Glutamatergic neuron (in vitro differentiated cells): ENCODE measurements around the gene SNX20. TPM values are rescaled to one million over a fixed set of nuclear protein-coding genes. Genes with fewer than 3 reads are reported as not detected.

ENCODE experiments used
- DNase-seq: peaks from one replicate; pipeline ENCODE4 v3.0.0; 2022
- H3K27ac Mint-ChIP-seq: one replicate; pipeline ENCODE4 v1.8.0; 2020; ENCODE audit warnings: mild to moderate bottlenecking, mixed read lengths, inconsistent platforms; ENCODE audit not compliant: unreplicated experiment
- H3K27me3 Mint-ChIP-seq: one replicate; pipeline ENCODE4 v1.8.0; 2020; ENCODE audit warnings: mild to moderate bottlenecking, moderate library complexity, mixed read lengths, inconsistent platforms; ENCODE audit not compliant: unreplicated experiment
- H3K36me3 Mint-ChIP-seq: one replicate; pipeline ENCODE4 v1.8.0; 2020; ENCODE audit warnings: mild to moderate bottlenecking, mixed read lengths, inconsistent platforms; ENCODE audit not compliant: unreplicated experiment
- H3K4me1 Mint-ChIP-seq: one replicate; pipeline ENCODE4 v1.8.0; 2020; ENCODE audit warnings: mild to moderate bottlenecking, low read depth, mixed read lengths, inconsistent platforms; ENCODE audit not compliant: unreplicated experiment
- H3K4me3 Mint-ChIP-seq: one replicate; pipeline ENCODE4 v1.8.0; 2020; ENCODE audit warnings: mild to moderate bottlenecking, mixed read lengths, inconsistent platforms; ENCODE audit not compliant: unreplicated experiment
- H3K9me3 Mint-ChIP-seq: one replicate; pipeline ENCODE4 v1.8.0; 2020; ENCODE audit warnings: mild to moderate bottlenecking, moderate library complexity, mixed read lengths, inconsistent platforms; ENCODE audit not compliant: unreplicated experiment
- CTCF ChIP-seq: fragments of 200-600 bp; sonication (generic); IDR thresholded peaks from one replicate; pipeline ENCODE4 v1.5.0; 2021; ENCODE audit not compliant: partially characterized antibody, unreplicated experiment
- total RNA-seq: library from RNA; stranded (reverse); fragmentation: NEBNext Ultra II Directional; extraction: Animal tissue kit (Norgen Biotek cat#: 25700); gene quantifications from one replicate; pipeline ENCODE4 v1.2.1, GENCODE V29; 2021; ENCODE audit not compliant: unreplicated experiment

Gene SNX20
- total RNA-seq, 1 donor from 2014 or later, result not detected

DNA sequence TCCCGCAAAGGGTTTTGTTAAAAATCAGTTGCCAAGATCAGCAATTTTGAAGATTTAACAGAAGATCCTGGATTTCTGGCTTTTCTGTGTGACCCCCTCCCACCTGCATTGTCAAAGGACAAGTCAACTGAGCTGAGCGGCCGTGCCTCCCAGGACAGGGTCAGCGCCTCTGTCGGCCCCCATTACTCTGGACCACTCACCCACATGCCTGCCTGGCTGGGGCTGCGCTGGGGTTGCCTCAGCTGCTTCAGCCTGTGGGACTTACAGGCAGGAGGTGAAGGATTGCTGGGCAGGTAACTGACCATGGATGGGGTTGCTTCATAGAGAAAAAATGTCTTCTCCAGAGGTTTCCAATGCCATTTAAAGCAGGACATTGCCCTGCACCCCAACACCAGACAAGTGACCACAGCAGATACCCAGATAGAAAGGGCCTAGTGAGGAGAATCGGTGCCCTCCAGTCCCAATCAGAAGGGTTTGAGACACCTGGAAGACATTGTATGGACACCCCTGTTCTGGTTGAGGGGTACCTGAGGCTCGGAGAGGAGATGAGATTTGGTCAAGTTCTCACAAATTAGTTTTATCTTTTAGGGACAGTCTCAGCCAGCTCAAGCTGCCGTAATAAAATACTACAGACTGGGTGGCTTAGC is 52.8 kb downstream of the SNX20 start:
- Mint-ChIP-seq H3K27ac (no peak overlapping the region), H3K4me3 (no peak overlapping the region), H3K27me3 (peaks cover 6% of the 10 kb centered on the region), H3K9me3 (peaks cover 10% of the 10 kb centered on the region), H3K4me1 (peaks cover 27% of the 10 kb centered on the region), H3K36me3 (peaks cover 9% of the 10 kb centered on the region)
- DNase-seq, result no peak
- TF ChIP-seq CTCF, result no peak

- Mint-ChIP-seq H3K27ac (no peak overlapping the region), H3K4me3 (peak overlapping the region; percentile 25), H3K27me3 (peaks cover 6% of the 10 kb centered on the region), H3K4me1 (peaks cover 27% of the 10 kb centered on the region), H3K36me3 (peaks cover 6% of the 10 kb centered on the region), H3K9me3 (peaks cover 10% of the 10 kb centered on the region)
- no peak for TF ChIP-seq CTCF
- peak; percentile 52 for DNase-seq
These were observed 53.7 kb downstream of the SNX20 start for GRCh38 chr16:50627419-50627818.

DNA sequence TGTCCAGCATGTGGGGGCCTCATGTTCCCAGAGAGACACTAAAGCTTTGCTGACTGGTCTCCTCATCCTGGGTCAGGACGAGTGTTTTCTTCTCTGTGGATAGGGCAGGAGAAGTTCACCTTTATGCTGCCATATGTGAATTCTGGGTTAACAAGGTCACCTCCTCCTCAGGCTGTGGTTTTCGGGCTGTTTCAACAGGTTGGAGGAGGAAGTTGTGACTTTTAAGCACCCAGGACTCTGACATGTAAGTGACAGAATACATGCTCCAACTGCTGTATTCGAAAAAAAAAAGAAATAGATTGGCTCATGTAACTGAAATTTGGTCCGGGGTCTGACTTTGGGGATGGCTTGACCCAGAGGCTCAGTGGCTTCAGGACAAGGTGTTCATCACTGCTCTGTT is 54.2 kb downstream of the SNX20 start:
- peaks cover 6% of the 10 kb centered on the region for H3K27me3 Mint-ChIP-seq
- H3K9me3 Mint-ChIP-seq, result peaks cover 8% of the 10 kb centered on the region
- TF ChIP-seq CTCF, result no peak
- peaks cover 27% of the 10 kb centered on the region for H3K4me1 Mint-ChIP-seq
- H3K36me3 Mint-ChIP-seq, result peaks cover 6% of the 10 kb centered on the region
- no peak overlapping the region for H3K4me3 Mint-ChIP-seq
- no peak for DNase-seq
- no peak overlapping the region for H3K27ac Mint-ChIP-seq

GRCh38 chr16:50625374-50625773 is 55.7 kb downstream of the SNX20 start:
- no peak for TF ChIP-seq CTCF
- Mint-ChIP-seq H3K27me3 (peaks cover 9% of the 10 kb centered on the region), H3K9me3 (peaks cover 8% of the 10 kb centered on the region), H3K36me3 (no peaks in the 10 kb centered on the region), H3K27ac (no peak overlapping the region), H3K4me3 (no peak overlapping the region), H3K4me1 (peaks cover 27% of the 10 kb centered on the region)
- DNase-seq, result no peak

GRCh38 chr16:50624449-50624970 is 56.6 kb downstream of the SNX20 start:
- Mint-ChIP-seq H3K27me3 (peaks cover 9% of the 10 kb centered on the region), H3K27ac (peak overlapping the region; percentile 11), H3K36me3 (no peaks in the 10 kb centered on the region), H3K4me1 (peaks cover 27% of the 10 kb centered on the region), H3K4me3 (no peak overlapping the region), H3K9me3 (peaks cover 8% of the 10 kb centered on the region)
- no peak for TF ChIP-seq CTCF
- DNase-seq, result no peak
